Neuronal stem cell (in vitro differentiated cells): ENCODE results near the gene VGLL4.
"Not testable (repeated sequence)": the region's sequence is repeated elsewhere in the genome, so short reads cannot be mapped to it uniquely, and the experiment has no call there.

Source experiments
- DNase-seq: peaks from one replicate; pipeline ENCODE4 v3.0.0-alpha.2; 2013; ENCODE audit warnings: low spot score
- H2AFZ ChIP-seq: one replicate; pipeline ENCODE4 v1.6.1; 2013; ENCODE audit warnings: mild to moderate bottlenecking, low read length, inconsistent platforms
- H2AK5ac ChIP-seq: 2 replicates; pipeline ENCODE4 v1.6.1; 2013; ENCODE audit warnings: low read depth, mild to moderate bottlenecking, inconsistent platforms, low read length, moderate library complexity, mixed read lengths
- H2BK120ac ChIP-seq: 2 replicates; pipeline ENCODE4 v1.6.1; 2013; ENCODE audit warnings: low read depth, mild to moderate bottlenecking, inconsistent platforms, low read length, moderate library complexity, mixed read lengths
- H2BK12ac ChIP-seq: one replicate; pipeline ENCODE4 v1.6.1; 2013; ENCODE audit warnings: low read length, inconsistent platforms
- H2BK15ac ChIP-seq: 2 replicates; pipeline ENCODE4 v1.6.1; 2013; ENCODE audit warnings: mild to moderate bottlenecking, low read length, inconsistent platforms, mixed read lengths
- H2BK5ac ChIP-seq: one replicate; pipeline ENCODE4 v1.6.1; 2013; ENCODE audit warnings: inconsistent platforms, mild to moderate bottlenecking, low read length, moderate library complexity
- H3K14ac ChIP-seq: one replicate; pipeline ENCODE4 v1.6.1; 2013; ENCODE audit warnings: low read length, inconsistent platforms
- H3K18ac ChIP-seq: 2 replicates; pipeline ENCODE4 v1.6.1; 2013; ENCODE audit warnings: low read length, inconsistent platforms
- H3K23ac ChIP-seq: 2 replicates; pipeline ENCODE4 v1.6.1; 2013; ENCODE audit warnings: low read depth, mild to moderate bottlenecking, mixed read lengths, low read length, inconsistent platforms; ENCODE audit not compliant: poor library complexity
- H3K27ac ChIP-seq: replicated peaks from 3 replicates; pipeline ENCODE4 v1.5.1; 2013; ENCODE audit warnings: low read length, inconsistent platforms
- H3K27me3 ChIP-seq, 3 experiments: 2 replicates each; pipeline ENCODE4 v1.6.1; 2013; ENCODE audit warnings: low read length in 3 of 3, mild to moderate bottlenecking in 2 of 3, inconsistent platforms in 1 of 3, low read depth in 1 of 3, mixed read lengths in 1 of 3, moderate library complexity in 1 of 3; ENCODE audit not compliant: control insufficient read depth in 3 of 3, insufficient read depth in 3 of 3
- H3K36me3 ChIP-seq, 2 donors: replicated peaks in 1 of 2; 2 replicates each; pipeline ENCODE4 v1.6.1; 2013; ENCODE audit warnings: low read length in 2 of 2; ENCODE audit not compliant: control insufficient read depth in 2 of 2, insufficient read depth in 2 of 2
- H3K4ac ChIP-seq: 2 replicates; pipeline ENCODE4 v1.6.1; 2013; ENCODE audit warnings: inconsistent platforms, mild to moderate bottlenecking, low read length, moderate library complexity
- H3K4me1 ChIP-seq, 2 donors: 1 replicate in 1 of 2; 2 replicates in 1 of 2; pipeline ENCODE4 v1.6.1; 2013; ENCODE audit warnings: low read length in 2 of 2, low read depth in 1 of 2; ENCODE audit not compliant: control insufficient read depth in 2 of 2, insufficient read depth in 1 of 2
- H3K4me2 ChIP-seq: one replicate; pipeline ENCODE4 v1.6.1; 2013; ENCODE audit warnings: mild to moderate bottlenecking, low read length, inconsistent platforms; ENCODE audit not compliant: insufficient read depth, poor library complexity, severe bottlenecking
- H3K4me3 ChIP-seq, 2 donors: 2 replicates each; pipeline ENCODE4 v1.5.1; 2013; ENCODE audit warnings: low read length in 2 of 2, mild to moderate bottlenecking in 2 of 2, inconsistent platforms in 1 of 2, moderate library complexity in 1 of 2
- H3K79me1 ChIP-seq: one replicate; pipeline ENCODE4 v1.6.1; 2013; ENCODE audit warnings: low read depth, mild to moderate bottlenecking, inconsistent platforms, low read length, moderate library complexity
- H3K9ac ChIP-seq: one replicate; pipeline ENCODE4 v1.6.1; 2013; ENCODE audit warnings: mild to moderate bottlenecking, low read depth, low read length, inconsistent platforms; ENCODE audit not compliant: poor library complexity
- H3K9me3 ChIP-seq, 2 donors: replicated peaks in 1 of 2; 2 replicates each; pipeline versions ENCODE3 to v1.6.1; 2013; ENCODE audit warnings: low read length in 2 of 2, mild to moderate bottlenecking in 2 of 2, inconsistent platforms in 1 of 2, low read depth in 1 of 2, mixed read lengths in 1 of 2, moderate library complexity in 1 of 2; ENCODE audit not compliant: control insufficient read depth in 2 of 2, insufficient read depth in 1 of 2
- H4K8ac ChIP-seq: one replicate; pipeline ENCODE4 v1.6.1; 2013; ENCODE audit warnings: low read depth, mild to moderate bottlenecking, inconsistent platforms, low read length, moderate library complexity
- H4K91ac ChIP-seq: one replicate; pipeline ENCODE4 v1.6.1; 2013; ENCODE audit warnings: low read length, low read depth, mild to moderate bottlenecking, inconsistent platforms; ENCODE audit not compliant: poor library complexity
- WGBS, 2 donors: extraction: QIAGEN DNeasy Blood & Tissue Kit; methylation state at CpG; one replicate each; pipeline ENCODE4 v1.1.7; 2013; ENCODE audit warnings: missing lambda C conversion rate in 2 of 2, mixed read lengths in 1 of 2; ENCODE audit not compliant: insufficient read length in 2 of 2, insufficient replicate concordance in 1 of 2; ENCODE audit errors: extremely low coverage in 2 of 2; 5-methylcytosine and 5-hydroxymethylcytosine counted together

Gene VGLL4

DNA sequence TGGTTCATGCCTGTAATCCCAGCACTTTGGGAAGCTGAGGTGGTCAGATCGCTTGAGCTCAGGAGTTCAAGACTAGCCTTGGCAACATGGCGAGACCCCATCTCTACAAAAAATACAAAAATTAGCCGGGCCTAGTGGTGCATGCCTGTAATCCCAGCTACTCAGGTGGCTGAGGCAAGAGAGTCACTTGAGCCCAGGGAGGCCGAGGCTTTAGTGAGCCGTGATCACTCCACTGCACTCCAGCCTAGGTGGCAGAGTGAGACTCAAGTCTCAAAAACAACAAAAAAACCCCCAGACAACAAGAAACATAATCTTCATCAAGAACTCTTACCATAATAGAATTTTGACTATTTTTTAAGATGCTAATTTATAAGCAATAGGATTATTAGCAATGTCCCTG is 117.6 kb downstream of the VGLL4 start:
- not testable (repeated sequence) for H4K8ac ChIP-seq, DNase-seq, H2AFZ ChIP-seq, H3K9ac ChIP-seq, H3K4me3 ChIP-seq, H2AK5ac ChIP-seq, H2BK12ac ChIP-seq, H3K4me2 ChIP-seq, H3K18ac ChIP-seq, H3K79me1 ChIP-seq, H3K14ac ChIP-seq, H3K9me3 ChIP-seq, H3K27me3 ChIP-seq, H4K91ac ChIP-seq, H3K4me1 ChIP-seq, H3K36me3 ChIP-seq, H3K4ac ChIP-seq, H2BK15ac ChIP-seq, H3K27ac ChIP-seq, H2BK120ac ChIP-seq, H2BK5ac ChIP-seq, H3K23ac ChIP-seq
- WGBS, 2 donors, result no CpG with 5 or more reads among the region's 5 CpGs

DNA sequence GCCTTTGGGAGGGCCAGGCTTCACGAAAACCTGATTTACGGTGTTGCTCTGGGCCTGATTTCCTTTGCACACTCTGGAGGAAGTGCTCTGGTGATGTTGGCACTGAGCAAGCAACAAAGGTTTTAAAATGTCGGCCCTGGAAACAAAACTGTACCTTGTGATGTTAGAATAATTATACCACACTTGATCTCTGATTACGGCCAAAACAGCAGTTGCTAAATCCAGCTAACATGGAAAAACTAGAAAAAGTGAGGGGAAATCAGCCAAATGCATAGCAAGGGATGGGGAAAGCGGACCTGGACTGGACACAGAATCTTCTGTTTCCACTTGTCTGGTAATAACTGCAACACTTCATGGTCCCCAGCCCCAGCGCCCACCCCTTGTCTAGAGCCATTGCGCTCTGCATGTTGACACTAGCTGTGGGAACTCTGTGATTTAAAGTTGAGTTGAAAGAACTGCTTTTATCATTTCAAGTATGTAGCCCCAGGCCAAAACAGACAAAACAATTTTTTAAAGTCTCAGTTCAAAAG is 120.1 kb downstream of the VGLL4 start:
- no peak for DNase-seq
- Histone ChIP-seq H2BK12ac (no peak overlapping the region), H3K4ac (no peak overlapping the region), H3K14ac (no peak overlapping the region), H3K27me3 (no peaks in the 10 kb centered on the region), H4K8ac (no peak overlapping the region), H3K4me2 (no peak overlapping the region), H3K23ac (no peak overlapping the region), H3K79me1 (no peaks in the 10 kb centered on the region), H3K4me1 (peaks cover 0 to 2% of the 10 kb centered on the region in 2 donors), H2AK5ac (no peak overlapping the region), H4K91ac (no peak overlapping the region), H3K9ac (no peak overlapping the region), H2BK120ac (no peak overlapping the region), H3K4me3 (no peak overlapping the region), H3K18ac (no peak overlapping the region), H3K27ac (no peak overlapping the region), H2BK15ac (no peak overlapping the region), H3K36me3 (no peaks in the 10 kb centered on the region), H2BK5ac (no peak overlapping the region), H3K9me3 (no peaks in the 10 kb centered on the region), H2AFZ (no peak overlapping the region)
- WGBS, 2 donors, result no CpG with 5 or more reads among the region's 7 CpGs

DNA sequence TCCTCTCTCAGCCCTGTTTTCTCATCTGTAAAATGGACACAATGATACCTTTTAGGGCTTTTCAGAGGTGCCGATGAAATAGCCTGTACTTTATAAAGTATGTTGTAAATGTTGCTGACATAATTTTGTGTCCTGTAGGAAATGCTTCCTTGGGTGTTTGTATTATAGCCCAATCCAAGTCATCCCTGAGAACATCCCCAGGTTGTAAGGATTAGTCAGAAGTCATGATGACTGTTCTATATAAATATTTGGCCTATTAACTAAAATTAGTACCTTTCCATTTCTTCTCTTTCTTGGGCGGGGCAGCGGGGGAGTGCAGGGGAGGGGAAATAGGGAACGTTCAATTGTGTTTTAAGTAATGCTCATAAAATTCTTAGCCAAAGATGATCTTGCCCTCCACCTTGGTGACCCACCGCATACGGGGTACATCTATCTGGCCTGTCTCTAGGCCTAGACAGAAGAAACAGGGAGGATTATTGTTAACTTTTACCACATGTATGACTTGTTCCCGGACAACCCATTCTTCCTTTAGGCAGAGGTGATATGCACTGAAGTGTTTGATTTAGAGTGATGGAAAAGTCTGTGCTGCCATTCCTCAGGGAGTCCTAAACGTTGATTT is 120.7 kb downstream of the VGLL4 start:
- Histone ChIP-seq H3K27me3 (no peaks in the 10 kb centered on the region), H4K8ac (no peak overlapping the region), H2BK120ac (no peak overlapping the region), H4K91ac (no peak overlapping the region), H3K18ac (no peak overlapping the region), H3K4me1 (peaks cover 0 to 2% of the 10 kb centered on the region in 2 donors), H2AFZ (no peak overlapping the region), H2AK5ac (no peak overlapping the region), H3K4me2 (no peak overlapping the region), H2BK5ac (no peak overlapping the region), H3K14ac (no peak overlapping the region), H3K9ac (no peak overlapping the region), H3K9me3 (no peaks in the 10 kb centered on the region), H3K4me3 (no peak overlapping the region), H3K4ac (no peak overlapping the region), H2BK15ac (no peak overlapping the region), H3K36me3 (no peaks in the 10 kb centered on the region), H3K23ac (no peak overlapping the region), H3K27ac (no peak overlapping the region), H2BK12ac (no peak overlapping the region), H3K79me1 (no peaks in the 10 kb centered on the region)
- no CpG with 5 or more reads among the region's 8 CpGs for WGBS, 2 donors
- DNase-seq, result no peak

- no peak overlapping the region for H2BK120ac ChIP-seq
- no peak overlapping the region for H3K4me3 ChIP-seq
- no CpG with 5 or more reads among the region's 5 CpGs for WGBS, 2 donors
- no peaks in the 10 kb centered on the region for H3K9me3 ChIP-seq
- no peak overlapping the region for H3K27ac ChIP-seq
- H3K4me2 ChIP-seq, result no peak overlapping the region
- peaks cover 0 to 2% of the 10 kb centered on the region in 2 donors for H3K4me1 ChIP-seq
- no peak overlapping the region for H4K8ac ChIP-seq
- no peak overlapping the region for H3K23ac ChIP-seq
- H3K79me1 ChIP-seq, result no peaks in the 10 kb centered on the region
- no peak overlapping the region for H3K4ac ChIP-seq
- H2BK15ac ChIP-seq, result no peak overlapping the region
- no peak overlapping the region for H3K18ac ChIP-seq
- no peak overlapping the region for H2BK5ac ChIP-seq
- no peak for DNase-seq
- no peaks in the 10 kb centered on the region for H3K36me3 ChIP-seq
- H4K91ac ChIP-seq, result no peak overlapping the region
- no peak overlapping the region for H3K14ac ChIP-seq
- no peak overlapping the region for H3K9ac ChIP-seq
- no peak overlapping the region for H2AFZ ChIP-seq
- no peak overlapping the region for H2AK5ac ChIP-seq
- H2BK12ac ChIP-seq, result no peak overlapping the region
- H3K27me3 ChIP-seq, result no peaks in the 10 kb centered on the region
Measured at GRCh38 chr3:11522398-11522715, 121.4 kb downstream of the VGLL4 start.
